ENCODE measurements around the gene SLC7A6OS.

DNA sequence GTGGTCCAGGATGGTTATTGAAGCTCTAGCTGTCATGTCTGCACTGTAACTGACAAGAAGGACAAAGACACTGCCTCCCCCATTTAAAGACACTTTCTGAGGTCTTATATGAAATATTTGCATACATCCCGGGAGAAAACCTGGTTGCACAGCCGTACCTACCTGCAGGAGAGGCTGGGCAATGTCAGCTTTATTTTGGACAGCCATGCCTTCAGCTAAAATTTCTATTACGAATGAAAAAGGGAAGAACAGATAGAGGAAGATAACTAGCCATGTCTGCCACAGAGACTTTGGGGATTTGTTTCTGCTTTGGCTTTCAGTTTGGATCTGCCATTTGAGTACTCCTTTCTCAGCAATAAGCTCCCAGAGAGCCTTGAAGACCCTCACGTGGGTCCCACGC lies 27.4 kb downstream of the SLC7A6OS start:
- TF ChIP-seq, protein P1, sequence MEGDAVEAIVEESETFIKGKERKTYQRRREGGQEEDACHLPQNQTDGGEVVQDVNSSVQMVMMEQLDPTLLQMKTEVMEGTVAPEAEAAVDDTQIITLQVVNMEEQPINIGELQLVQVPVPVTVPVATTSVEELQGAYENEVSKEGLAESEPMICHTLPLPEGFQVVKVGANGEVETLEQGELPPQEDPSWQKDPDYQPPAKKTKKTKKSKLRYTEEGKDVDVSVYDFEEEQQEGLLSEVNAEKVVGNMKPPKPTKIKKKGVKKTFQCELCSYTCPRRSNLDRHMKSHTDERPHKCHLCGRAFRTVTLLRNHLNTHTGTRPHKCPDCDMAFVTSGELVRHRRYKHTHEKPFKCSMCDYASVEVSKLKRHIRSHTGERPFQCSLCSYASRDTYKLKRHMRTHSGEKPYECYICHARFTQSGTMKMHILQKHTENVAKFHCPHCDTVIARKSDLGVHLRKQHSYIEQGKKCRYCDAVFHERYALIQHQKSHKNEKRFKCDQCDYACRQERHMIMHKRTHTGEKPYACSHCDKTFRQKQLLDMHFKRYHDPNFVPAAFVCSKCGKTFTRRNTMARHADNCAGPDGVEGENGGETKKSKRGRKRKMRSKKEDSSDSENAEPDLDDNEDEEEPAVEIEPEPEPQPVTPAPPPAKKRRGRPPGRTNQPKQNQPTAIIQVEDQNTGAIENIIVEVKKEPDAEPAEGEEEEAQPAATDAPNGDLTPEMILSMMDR (IDR thresholded peaks at IDR 0.05), result no peak
- TF ChIP-seq SIN3A (IDR thresholded peaks at IDR 0.05; ENCODE audit: borderline replicate concordance, insufficient read depth, low read depth, low read length), result no peak
- TF ChIP-seq POLR2AphosphoS5 (IDR thresholded peaks at IDR 0.05; ENCODE audit: low read depth, low read length), result no peak
- TF ChIP-seq REST (IDR thresholded peaks at IDR 0.05; ENCODE audit: insufficient read depth in 1 of 2, low read depth in 2 of 2, low read length in 1 of 2), result no peak
